Neural progenitor cell (in vitro differentiated cells): Measurements from ENCODE around the gene TCFL5. TPM values are rescaled to one million over a fixed set of nuclear protein-coding genes. Genes with fewer than 3 reads are reported as not detected.

Experiments used
- DNase-seq: peaks from one replicate; pipeline ENCODE4 v3.0.0-alpha.2; 2016; ENCODE audit warnings: low spot score
- H2AFZ ChIP-seq: fragments of 200-600 bp; sonication (generic); replicated peaks from 2 replicates; pipeline ENCODE4 v1.6.1; 2016; ENCODE audit warnings: antibody characterized with exemption
- H3F3A ChIP-seq: fragments of 200-600 bp; sonication (generic); 2 replicates; pipeline ENCODE4 v1.6.1; 2016; ENCODE audit warnings: antibody characterized with exemption, low read depth
- H3K27ac ChIP-seq: fragments of 200-600 bp; sonication (generic); 2 replicates; pipeline ENCODE4 v1.5.1; 2016; ENCODE audit warnings: mild to moderate bottlenecking
- H3K27me3 ChIP-seq: fragments of 200-600 bp; sonication (generic); 2 replicates; pipeline ENCODE4 v1.6.1; 2016; ENCODE audit warnings: mild to moderate bottlenecking, moderate library complexity
- H3K36me3 ChIP-seq: fragments of 200-600 bp; sonication (generic); 2 replicates; pipeline ENCODE4 v1.5.1; 2016
- H3K4me1 ChIP-seq: fragments of 200-600 bp; sonication (generic); 2 replicates; pipeline ENCODE4 v1.6.1; 2016; ENCODE audit warnings: mixed run types
- H3K4me2 ChIP-seq: fragments of 200-600 bp; sonication (generic); 2 replicates; pipeline ENCODE4 v1.6.1; 2016
- H3K4me3 ChIP-seq: fragments of 200-600 bp; sonication (generic); 2 replicates; pipeline ENCODE4 v1.5.1; 2016
- H3K79me2 ChIP-seq: fragments of 200-600 bp; sonication (generic); 2 replicates; pipeline ENCODE4 v1.6.1; 2016; ENCODE audit warnings: low read depth
- H3K9ac ChIP-seq: fragments of 200-600 bp; sonication (generic); 2 replicates; pipeline ENCODE4 v1.6.1; 2016
- H3K9me3 ChIP-seq: fragments of 200-600 bp; sonication (generic); 2 replicates; pipeline ENCODE4 v1.5.1; 2016; ENCODE audit warnings: low read depth
- H4K20me1 ChIP-seq: fragments of 200-600 bp; sonication (generic); 2 replicates; pipeline ENCODE4 v1.6.1; 2016; ENCODE audit warnings: low read depth
- H3K27ac Mint-ChIP-seq: 3 replicates; pipeline ENCODE4 v1.8.0; 2021; ENCODE audit warnings: mixed read lengths
- H3K27me3 Mint-ChIP-seq: 2 replicates; pipeline ENCODE4 v1.8.0; 2022; ENCODE audit warnings: low read depth, mild to moderate bottlenecking, inconsistent platforms, moderate library complexity, mixed read lengths; ENCODE audit not compliant: insufficient read depth
- H3K36me3 Mint-ChIP-seq: 3 replicates; pipeline ENCODE4 v1.8.0; 2021; ENCODE audit warnings: mixed read lengths
- H3K4me1 Mint-ChIP-seq: 3 replicates; pipeline ENCODE4 v1.8.0; 2021; ENCODE audit warnings: mixed read lengths
- H3K4me3 Mint-ChIP-seq: 3 replicates; pipeline ENCODE4 v1.8.0; 2021; ENCODE audit warnings: mild to moderate bottlenecking, moderate library complexity, mixed read lengths
- H3K9me3 Mint-ChIP-seq: 3 replicates; pipeline ENCODE4 v1.8.0; 2020; ENCODE audit warnings: mixed read lengths
- EZH2 ChIP-seq: fragments of 200-600 bp; sonication (generic); IDR thresholded peaks from 2 replicates; pipeline ENCODE4 v1.6.1; 2017; ENCODE audit warnings: antibody characterized with exemption, mild to moderate bottlenecking, moderate library complexity
- EZH2phosphoT487 ChIP-seq: fragments of 200-600 bp; sonication (generic); IDR thresholded peaks from 2 replicates; pipeline ENCODE4 v1.6.1; 2017; ENCODE audit warnings: antibody characterized with exemption
- total RNA-seq: library from RNA; depleted of rRNA; stranded (reverse); fragments of >200 nt; gene quantifications from 2 replicates; pipeline ENCODE4 v1.2.3, GENCODE V29; 2015; ENCODE audit warnings: low replicate concordance
- TF ChIP-seq, protein P1 (sequence below): fragments of 200-600 bp; sonication (generic); IDR thresholded peaks from 2 replicates; pipeline ENCODE4 v1.5.1; 2017; ENCODE audit warnings: antibody characterized with exemption, mild to moderate bottlenecking

Gene TCFL5
- total RNA-seq, 1 donor from 2014 or later = 36.3 TPM

- peaks cover 18% of the 10 kb centered on the region for H3F3A ChIP-seq
- peaks cover 3% of the 10 kb centered on the region for H3K36me3 Mint-ChIP-seq
- no peaks in the 10 kb centered on the region for H3K79me2 ChIP-seq
- peaks cover 30% of the 10 kb centered on the region for H4K20me1 ChIP-seq
- H2AFZ ChIP-seq = no peak overlapping the region
- TF ChIP-seq EZH2phosphoT487 (no peak), EZH2 (no peak)
- TF ChIP-seq, protein P1, sequence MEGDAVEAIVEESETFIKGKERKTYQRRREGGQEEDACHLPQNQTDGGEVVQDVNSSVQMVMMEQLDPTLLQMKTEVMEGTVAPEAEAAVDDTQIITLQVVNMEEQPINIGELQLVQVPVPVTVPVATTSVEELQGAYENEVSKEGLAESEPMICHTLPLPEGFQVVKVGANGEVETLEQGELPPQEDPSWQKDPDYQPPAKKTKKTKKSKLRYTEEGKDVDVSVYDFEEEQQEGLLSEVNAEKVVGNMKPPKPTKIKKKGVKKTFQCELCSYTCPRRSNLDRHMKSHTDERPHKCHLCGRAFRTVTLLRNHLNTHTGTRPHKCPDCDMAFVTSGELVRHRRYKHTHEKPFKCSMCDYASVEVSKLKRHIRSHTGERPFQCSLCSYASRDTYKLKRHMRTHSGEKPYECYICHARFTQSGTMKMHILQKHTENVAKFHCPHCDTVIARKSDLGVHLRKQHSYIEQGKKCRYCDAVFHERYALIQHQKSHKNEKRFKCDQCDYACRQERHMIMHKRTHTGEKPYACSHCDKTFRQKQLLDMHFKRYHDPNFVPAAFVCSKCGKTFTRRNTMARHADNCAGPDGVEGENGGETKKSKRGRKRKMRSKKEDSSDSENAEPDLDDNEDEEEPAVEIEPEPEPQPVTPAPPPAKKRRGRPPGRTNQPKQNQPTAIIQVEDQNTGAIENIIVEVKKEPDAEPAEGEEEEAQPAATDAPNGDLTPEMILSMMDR = no peak
- H3K36me3 ChIP-seq = no peaks in the 10 kb centered on the region
- H3K4me1 Mint-ChIP-seq = peaks cover 16% of the 10 kb centered on the region
- H3K27ac Mint-ChIP-seq = no peak overlapping the region
- H3K4me3 Mint-ChIP-seq = no peak overlapping the region
- peaks cover 11% of the 10 kb centered on the region for H3K27me3 ChIP-seq
- H3K4me3 ChIP-seq = no peak overlapping the region
- H3K9ac ChIP-seq = no peak overlapping the region
- no peak overlapping the region for H3K27ac ChIP-seq
- no peak for DNase-seq
- H3K4me1 ChIP-seq = peaks cover 12% of the 10 kb centered on the region
- no peaks in the 10 kb centered on the region for H3K9me3 Mint-ChIP-seq
- peaks cover 14% of the 10 kb centered on the region for H3K27me3 Mint-ChIP-seq
- no peaks in the 10 kb centered on the region for H3K9me3 ChIP-seq
- H3K4me2 ChIP-seq = no peak overlapping the region
Observed at GRCh38 chr20:62811320-62811719, 50.3 kb downstream of the TCFL5 start.

- Mint-ChIP-seq H3K4me3 (no peak overlapping the region), H3K27ac (no peak overlapping the region), H3K27me3 (peaks cover 7% of the 10 kb centered on the region), H3K9me3 (no peaks in the 10 kb centered on the region), H3K4me1 (peaks cover 10% of the 10 kb centered on the region), H3K36me3 (peaks cover 3% of the 10 kb centered on the region)
- TF ChIP-seq, protein P1 = no peak
- TF ChIP-seq EZH2phosphoT487 (no peak), EZH2 (no peak)
- DNase-seq = no peak
- Histone ChIP-seq H3K4me3 (no peak overlapping the region), H3K27ac (no peak overlapping the region), H4K20me1 (peaks cover 40% of the 10 kb centered on the region), H3K9ac (no peak overlapping the region), H3K4me1 (peaks cover 13% of the 10 kb centered on the region), H3K4me2 (no peak overlapping the region), H3K79me2 (no peaks in the 10 kb centered on the region), H2AFZ (no peak overlapping the region), H3K9me3 (no peaks in the 10 kb centered on the region), H3K27me3 (peaks cover 3% of the 10 kb centered on the region), H3K36me3 (no peaks in the 10 kb centered on the region), H3F3A (peaks cover 15% of the 10 kb centered on the region)
Observed at GRCh38 chr20:62809530-62810428, 51.8 kb downstream of the TCFL5 start.

DNA sequence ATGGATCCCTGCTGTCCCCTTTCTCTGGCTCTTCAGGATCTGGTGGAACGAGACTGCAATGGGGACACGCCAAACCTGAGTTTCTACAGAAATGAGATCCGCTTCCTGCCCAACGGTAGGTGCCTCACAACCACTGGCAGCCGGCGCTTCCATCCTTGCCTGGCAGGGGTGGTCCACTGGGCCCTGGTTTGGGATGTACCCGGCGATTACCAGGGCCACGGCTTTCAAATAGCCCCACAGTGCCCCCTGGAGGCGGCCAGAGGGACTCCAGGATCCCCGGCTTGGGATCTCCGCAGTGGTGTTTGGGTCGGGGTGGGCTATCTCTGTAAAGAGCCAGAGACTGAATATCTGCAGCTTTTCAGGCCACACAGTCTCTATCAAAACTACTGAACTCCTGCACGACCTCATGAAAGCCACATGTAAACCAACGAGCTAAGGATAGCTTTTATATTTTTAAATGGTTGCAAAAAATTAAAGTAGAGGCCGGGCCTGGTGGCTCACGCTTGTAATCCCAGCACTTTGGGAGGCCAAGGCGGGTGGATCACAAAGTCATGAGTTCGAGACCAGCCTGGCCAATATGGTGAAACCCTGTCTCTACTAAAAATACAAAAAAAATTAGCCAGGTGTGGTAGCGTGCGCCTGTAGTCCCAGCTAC lies 53.3 kb downstream of the TCFL5 start:
- H3K9me3 ChIP-seq = no peaks in the 10 kb centered on the region
- H3K27ac ChIP-seq = no peak overlapping the region
- H3K9ac ChIP-seq = no peak overlapping the region
- peaks cover 3% of the 10 kb centered on the region for H3K36me3 Mint-ChIP-seq
- peaks cover 11% of the 10 kb centered on the region for H3K27me3 Mint-ChIP-seq
- H3K4me1 Mint-ChIP-seq = peaks cover 18% of the 10 kb centered on the region
- H3K4me3 ChIP-seq = no peak overlapping the region
- TF ChIP-seq EZH2 = no peak
- TF ChIP-seq, protein P1 = peak; percentile 93
- no peak for TF ChIP-seq EZH2phosphoT487
- no peak overlapping the region for H3K27ac Mint-ChIP-seq
- H3K79me2 ChIP-seq = no peaks in the 10 kb centered on the region
- peak; percentile 82 for DNase-seq
- H4K20me1 ChIP-seq = peaks cover 37% of the 10 kb centered on the region
- no peaks in the 10 kb centered on the region for H3K9me3 Mint-ChIP-seq
- no peak overlapping the region for H2AFZ ChIP-seq
- H3K36me3 ChIP-seq = no peaks in the 10 kb centered on the region
- peaks cover 23% of the 10 kb centered on the region for H3F3A ChIP-seq
- peaks cover 13% of the 10 kb centered on the region for H3K4me1 ChIP-seq
- peak overlapping the region; percentile 24 for H3K4me3 Mint-ChIP-seq
- no peak overlapping the region for H3K4me2 ChIP-seq
- peaks cover 17% of the 10 kb centered on the region for H3K27me3 ChIP-seq
